ENCODE data around the gene SYN1. TPM values are rescaled to one million over a fixed set of nuclear protein-coding genes. Genes with fewer than 3 reads are reported as not detected.

Gene SYN1
- total and polyA plus RNA-seq, 2 experiments from 2014 or later: 3.6 to 6.7 TPM

DNA sequence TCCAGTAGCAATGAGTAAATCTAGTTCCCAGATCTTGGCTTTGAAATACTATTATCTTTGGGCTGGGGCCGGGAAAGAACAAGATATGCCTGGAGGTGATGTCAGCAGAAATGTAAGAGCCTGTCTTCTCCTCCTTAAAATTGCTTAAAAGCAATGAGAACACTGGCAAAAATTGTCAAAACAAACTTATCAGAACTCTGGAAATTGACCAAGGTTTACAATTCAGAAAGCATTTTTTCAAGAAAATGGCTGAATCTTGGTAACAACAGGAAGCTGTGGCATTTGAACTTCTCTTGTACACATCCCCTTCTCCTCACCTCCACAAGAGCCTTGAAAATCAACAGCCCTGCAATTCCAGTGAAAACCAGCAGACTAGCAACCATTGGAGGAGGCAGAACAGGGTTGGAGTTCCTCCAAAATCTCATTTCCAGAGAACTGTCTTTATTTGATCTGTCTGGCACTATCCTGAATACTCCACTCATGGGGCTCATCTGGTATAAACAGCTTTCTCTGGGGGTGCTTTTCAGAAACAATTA, 23.9 kb downstream of the SYN1 start:
- Histone ChIP-seq H3K4me3 (no peak overlapping the region), H3K36me3 (ENCODE audit: insufficient read depth) (no peaks in the 10 kb centered on the region), H4K20me1 (replicated peaks; ENCODE audit: insufficient read depth) (no peaks in the 10 kb centered on the region), H3F3A (replicated peaks; ENCODE audit: low read depth) (no peaks in the 10 kb centered on the region), H3K79me2 (replicated peaks; ENCODE audit: insufficient read depth) (no peaks in the 10 kb centered on the region), H3K27me3 (ENCODE audit: insufficient read depth) (no peaks in the 10 kb centered on the region), H2AFZ (no peak overlapping the region), H3K4me1 (ENCODE audit: insufficient read depth) (no peaks in the 10 kb centered on the region), H3K27ac (ENCODE audit: low read depth) (no peak overlapping the region), H3K9me2 (ENCODE audit: insufficient read depth) (no peaks in the 10 kb centered on the region), H3K4me2 (no peak overlapping the region)
- Mint-ChIP-seq H3K4me3 (no peak overlapping the region), H3K27ac (no peak overlapping the region), H3K27me3 (ENCODE audit: insufficient read depth, low read depth, poor library complexity) (no peaks in the 10 kb centered on the region), H3K9me3 (no peaks in the 10 kb centered on the region), H3K4me1 (no peaks in the 10 kb centered on the region), H3K36me3 (ENCODE audit: low read depth) (peaks cover 7% of the 10 kb centered on the region; the same call in 2 of the 3 replicates)
- no peak for DNase-seq (ENCODE audit: low spot score)
- TF ChIP-seq ZNF331 (CRISPR knock-in tag; IDR thresholded peaks at IDR 0.05; ENCODE audit: low read depth): no peak
- TF ChIP-seq, protein P1, sequence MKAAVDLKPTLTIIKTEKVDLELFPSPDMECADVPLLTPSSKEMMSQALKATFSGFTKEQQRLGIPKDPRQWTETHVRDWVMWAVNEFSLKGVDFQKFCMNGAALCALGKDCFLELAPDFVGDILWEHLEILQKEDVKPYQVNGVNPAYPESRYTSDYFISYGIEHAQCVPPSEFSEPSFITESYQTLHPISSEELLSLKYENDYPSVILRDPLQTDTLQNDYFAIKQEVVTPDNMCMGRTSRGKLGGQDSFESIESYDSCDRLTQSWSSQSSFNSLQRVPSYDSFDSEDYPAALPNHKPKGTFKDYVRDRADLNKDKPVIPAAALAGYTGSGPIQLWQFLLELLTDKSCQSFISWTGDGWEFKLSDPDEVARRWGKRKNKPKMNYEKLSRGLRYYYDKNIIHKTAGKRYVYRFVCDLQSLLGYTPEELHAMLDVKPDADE (IDR thresholded peaks at IDR 0.05): no peak
- TF ChIP-seq, protein P2, sequence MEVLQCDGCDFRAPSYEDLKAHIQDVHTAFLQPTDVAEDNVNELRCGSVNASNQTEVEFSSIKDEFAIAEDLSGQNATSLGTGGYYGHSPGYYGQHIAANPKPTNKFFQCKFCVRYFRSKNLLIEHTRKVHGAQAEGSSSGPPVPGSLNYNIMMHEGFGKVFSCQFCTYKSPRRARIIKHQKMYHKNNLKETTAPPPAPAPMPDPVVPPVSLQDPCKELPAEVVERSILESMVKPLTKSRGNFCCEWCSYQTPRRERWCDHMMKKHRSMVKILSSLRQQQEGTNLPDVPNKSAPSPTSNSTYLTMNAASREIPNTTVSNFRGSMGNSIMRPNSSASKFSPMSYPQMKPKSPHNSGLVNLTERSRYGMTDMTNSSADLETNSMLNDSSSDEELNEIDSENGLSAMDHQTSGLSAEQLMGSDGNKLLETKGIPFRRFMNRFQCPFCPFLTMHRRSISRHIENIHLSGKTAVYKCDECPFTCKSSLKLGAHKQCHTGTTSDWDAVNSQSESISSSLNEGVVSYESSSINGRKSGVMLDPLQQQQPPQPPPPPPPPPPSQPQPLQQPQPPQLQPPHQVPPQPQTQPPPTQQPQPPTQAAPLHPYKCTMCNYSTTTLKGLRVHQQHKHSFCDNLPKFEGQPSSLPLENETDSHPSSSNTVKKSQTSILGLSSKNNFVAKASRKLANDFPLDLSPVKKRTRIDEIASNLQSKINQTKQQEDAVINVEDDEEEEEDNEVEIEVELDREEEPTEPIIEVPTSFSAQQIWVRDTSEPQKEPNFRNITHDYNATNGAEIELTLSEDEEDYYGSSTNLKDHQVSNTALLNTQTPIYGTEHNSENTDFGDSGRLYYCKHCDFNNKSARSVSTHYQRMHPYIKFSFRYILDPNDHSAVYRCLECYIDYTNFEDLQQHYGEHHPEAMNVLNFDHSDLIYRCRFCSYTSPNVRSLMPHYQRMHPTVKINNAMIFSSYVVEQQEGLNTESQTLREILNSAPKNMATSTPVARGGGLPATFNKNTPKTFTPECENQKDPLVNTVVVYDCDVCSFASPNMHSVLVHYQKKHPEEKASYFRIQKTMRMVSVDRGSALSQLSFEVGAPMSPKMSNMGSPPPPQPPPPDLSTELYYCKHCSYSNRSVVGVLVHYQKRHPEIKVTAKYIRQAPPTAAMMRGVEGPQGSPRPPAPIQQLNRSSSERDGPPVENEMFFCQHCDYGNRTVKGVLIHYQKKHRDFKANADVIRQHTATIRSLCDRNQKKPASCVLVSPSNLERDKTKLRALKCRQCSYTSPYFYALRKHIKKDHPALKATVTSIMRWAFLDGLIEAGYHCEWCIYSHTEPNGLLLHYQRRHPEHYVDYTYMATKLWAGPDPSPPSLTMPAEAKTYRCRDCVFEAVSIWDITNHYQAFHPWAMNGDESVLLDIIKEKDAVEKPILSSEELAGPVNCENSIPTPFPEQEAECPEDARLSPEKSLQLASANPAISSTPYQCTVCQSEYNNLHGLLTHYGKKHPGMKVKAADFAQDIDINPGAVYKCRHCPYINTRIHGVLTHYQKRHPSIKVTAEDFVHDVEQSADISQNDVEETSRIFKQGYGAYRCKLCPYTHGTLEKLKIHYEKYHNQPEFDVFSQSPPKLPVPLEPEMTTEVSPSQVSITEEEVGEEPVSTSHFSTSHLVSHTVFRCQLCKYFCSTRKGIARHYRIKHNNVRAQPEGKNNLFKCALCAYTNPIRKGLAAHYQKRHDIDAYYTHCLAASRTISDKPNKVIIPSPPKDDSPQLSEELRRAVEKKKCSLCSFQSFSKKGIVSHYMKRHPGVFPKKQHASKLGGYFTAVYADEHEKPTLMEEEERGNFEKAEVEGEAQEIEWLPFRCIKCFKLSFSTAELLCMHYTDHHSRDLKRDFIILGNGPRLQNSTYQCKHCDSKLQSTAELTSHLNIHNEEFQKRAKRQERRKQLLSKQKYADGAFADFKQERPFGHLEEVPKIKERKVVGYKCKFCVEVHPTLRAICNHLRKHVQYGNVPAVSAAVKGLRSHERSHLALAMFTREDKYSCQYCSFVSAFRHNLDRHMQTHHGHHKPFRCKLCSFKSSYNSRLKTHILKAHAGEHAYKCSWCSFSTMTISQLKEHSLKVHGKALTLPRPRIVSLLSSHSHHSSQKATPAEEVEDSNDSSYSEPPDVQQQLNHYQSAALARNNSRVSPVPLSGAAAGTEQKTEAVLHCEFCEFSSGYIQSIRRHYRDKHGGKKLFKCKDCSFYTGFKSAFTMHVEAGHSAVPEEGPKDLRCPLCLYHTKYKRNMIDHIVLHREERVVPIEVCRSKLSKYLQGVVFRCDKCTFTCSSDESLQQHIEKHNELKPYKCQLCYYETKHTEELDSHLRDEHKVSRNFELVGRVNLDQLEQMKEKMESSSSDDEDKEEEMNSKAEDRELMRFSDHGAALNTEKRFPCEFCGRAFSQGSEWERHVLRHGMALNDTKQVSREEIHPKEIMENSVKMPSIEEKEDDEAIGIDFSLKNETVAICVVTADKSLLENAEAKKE (CRISPR knock-in tag; IDR thresholded peaks at IDR 0.05): no peak
- no peak for TF ChIP-seq NANOG (IDR thresholded peaks at IDR 0.05; ENCODE audit: borderline replicate concordance)
- no peak for TF ChIP-seq EZH2 (IDR thresholded peaks at IDR 0.05; ENCODE audit: low read depth, unreplicated experiment)
- TF ChIP-seq POLR2AphosphoS5 (IDR thresholded peaks at IDR 0.05; ENCODE audit: low read depth): no peak
- TF ChIP-seq, protein P3, sequence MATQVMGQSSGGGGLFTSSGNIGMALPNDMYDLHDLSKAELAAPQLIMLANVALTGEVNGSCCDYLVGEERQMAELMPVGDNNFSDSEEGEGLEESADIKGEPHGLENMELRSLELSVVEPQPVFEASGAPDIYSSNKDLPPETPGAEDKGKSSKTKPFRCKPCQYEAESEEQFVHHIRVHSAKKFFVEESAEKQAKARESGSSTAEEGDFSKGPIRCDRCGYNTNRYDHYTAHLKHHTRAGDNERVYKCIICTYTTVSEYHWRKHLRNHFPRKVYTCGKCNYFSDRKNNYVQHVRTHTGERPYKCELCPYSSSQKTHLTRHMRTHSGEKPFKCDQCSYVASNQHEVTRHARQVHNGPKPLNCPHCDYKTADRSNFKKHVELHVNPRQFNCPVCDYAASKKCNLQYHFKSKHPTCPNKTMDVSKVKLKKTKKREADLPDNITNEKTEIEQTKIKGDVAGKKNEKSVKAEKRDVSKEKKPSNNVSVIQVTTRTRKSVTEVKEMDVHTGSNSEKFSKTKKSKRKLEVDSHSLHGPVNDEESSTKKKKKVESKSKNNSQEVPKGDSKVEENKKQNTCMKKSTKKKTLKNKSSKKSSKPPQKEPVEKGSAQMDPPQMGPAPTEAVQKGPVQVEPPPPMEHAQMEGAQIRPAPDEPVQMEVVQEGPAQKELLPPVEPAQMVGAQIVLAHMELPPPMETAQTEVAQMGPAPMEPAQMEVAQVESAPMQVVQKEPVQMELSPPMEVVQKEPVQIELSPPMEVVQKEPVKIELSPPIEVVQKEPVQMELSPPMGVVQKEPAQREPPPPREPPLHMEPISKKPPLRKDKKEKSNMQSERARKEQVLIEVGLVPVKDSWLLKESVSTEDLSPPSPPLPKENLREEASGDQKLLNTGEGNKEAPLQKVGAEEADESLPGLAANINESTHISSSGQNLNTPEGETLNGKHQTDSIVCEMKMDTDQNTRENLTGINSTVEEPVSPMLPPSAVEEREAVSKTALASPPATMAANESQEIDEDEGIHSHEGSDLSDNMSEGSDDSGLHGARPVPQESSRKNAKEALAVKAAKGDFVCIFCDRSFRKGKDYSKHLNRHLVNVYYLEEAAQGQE (IDR thresholded peaks at IDR 0.05; ENCODE audit: unreplicated experiment): no peak
- no peak for TF ChIP-seq EZH2phosphoT487 (IDR thresholded peaks at IDR 0.05; ENCODE audit: unreplicated experiment)
- TF ChIP-seq JUNB (IDR thresholded peaks at IDR 0.05; ENCODE audit: unreplicated experiment): no peak
- TF ChIP-seq CREB1 (CRISPR knock-in tag; IDR thresholded peaks at IDR 0.05; ENCODE audit: low read depth): no peak
- no peak for TF ChIP-seq ZNF114 (CRISPR knock-in tag; IDR thresholded peaks at IDR 0.05)
- no peak for TF ChIP-seq STAT1 (IDR thresholded peaks at IDR 0.05; ENCODE audit: unreplicated experiment)
- TF ChIP-seq, protein P4, sequence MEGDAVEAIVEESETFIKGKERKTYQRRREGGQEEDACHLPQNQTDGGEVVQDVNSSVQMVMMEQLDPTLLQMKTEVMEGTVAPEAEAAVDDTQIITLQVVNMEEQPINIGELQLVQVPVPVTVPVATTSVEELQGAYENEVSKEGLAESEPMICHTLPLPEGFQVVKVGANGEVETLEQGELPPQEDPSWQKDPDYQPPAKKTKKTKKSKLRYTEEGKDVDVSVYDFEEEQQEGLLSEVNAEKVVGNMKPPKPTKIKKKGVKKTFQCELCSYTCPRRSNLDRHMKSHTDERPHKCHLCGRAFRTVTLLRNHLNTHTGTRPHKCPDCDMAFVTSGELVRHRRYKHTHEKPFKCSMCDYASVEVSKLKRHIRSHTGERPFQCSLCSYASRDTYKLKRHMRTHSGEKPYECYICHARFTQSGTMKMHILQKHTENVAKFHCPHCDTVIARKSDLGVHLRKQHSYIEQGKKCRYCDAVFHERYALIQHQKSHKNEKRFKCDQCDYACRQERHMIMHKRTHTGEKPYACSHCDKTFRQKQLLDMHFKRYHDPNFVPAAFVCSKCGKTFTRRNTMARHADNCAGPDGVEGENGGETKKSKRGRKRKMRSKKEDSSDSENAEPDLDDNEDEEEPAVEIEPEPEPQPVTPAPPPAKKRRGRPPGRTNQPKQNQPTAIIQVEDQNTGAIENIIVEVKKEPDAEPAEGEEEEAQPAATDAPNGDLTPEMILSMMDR (conservative IDR thresholded peaks at IDR 0.05; ENCODE audit: low read depth in 2 of 2): no peak
- ATAC-seq: no peak

Measured in GM23338 (cell line).